Adrenal gland (tissue), 5 donors: ENCODE data around the gene DCP1A.

ENCODE experiments used
- CTCF ChIP-seq, 6 experiments: fragments of 450-650 bp in 4 of 6; fragments of 200-600 bp in 2 of 6; sonication (generic) in 1 of 6; IDR thresholded peaks; 1 replicate in 5 of 6; 2 replicates in 1 of 6; pipeline versions ENCODE4 v1.5.1 to v1.8.0; 2016 to 2021; ENCODE audit warnings: antibody characterized with exemption in 6 of 6, mild to moderate bottlenecking in 2 of 6, moderate library complexity in 1 of 6
- POLR2A ChIP-seq, 2 donors: fragments of 450-650 bp; IDR thresholded peaks; one replicate each; pipeline ENCODE4 v1.6.1; 2017; ENCODE audit warnings: antibody characterized with exemption in 2 of 2, mild to moderate bottlenecking in 2 of 2, moderate library complexity in 1 of 2
- donor health status: DM: no; HTN: no; CAD: no.

GRCh38 chr3:53264718-53265117 lies 82.6 kb downstream of the DCP1A start:
- no peak for TF ChIP-seq CTCF (IDR thresholded peaks at IDR 0.05)
- TF ChIP-seq POLR2A (IDR thresholded peaks at IDR 0.05), result no peak
